Right ventricle myocardium superior (tissue), 1 donor: ENCODE results near the gene MRPL23. TPM values are rescaled to one million over a fixed set of nuclear protein-coding genes. Genes with fewer than 3 reads are reported as not detected.

Experiments used
- ATAC-seq: fragments of 200-7000 bp; cut with Tn5 transposase; one replicate; pipeline ENCODE4 v1.9.1; 2020; ENCODE audit warnings: mild to moderate bottlenecking; ENCODE audit not compliant: poor library complexity
- DNase-seq: peaks from one replicate; pipeline ENCODE4 v3.0.0-alpha.2; 2020
- intact Hi-C: fragments of 100-400 bp; cut with DNase I; formaldehyde crosslinking; loops from one replicate; pipeline ENCODE4 v1.11.2; 2022
- total RNA-seq: library from RNA; stranded (reverse); fragmentation: NEBNext Ultra II Directional; extraction: Animal tissue kit (Norgen Biotek cat#: 25700); gene quantifications from one replicate; pipeline ENCODE4 v1.2.1, GENCODE V29; 2021
- donor health status: DM: no; HTN: yes; CAD: no; lungs with severe emphysema.

The MRPL23 gene
- total RNA-seq, 1 donor from 2014 or later, result 99.3 TPM

DNA sequence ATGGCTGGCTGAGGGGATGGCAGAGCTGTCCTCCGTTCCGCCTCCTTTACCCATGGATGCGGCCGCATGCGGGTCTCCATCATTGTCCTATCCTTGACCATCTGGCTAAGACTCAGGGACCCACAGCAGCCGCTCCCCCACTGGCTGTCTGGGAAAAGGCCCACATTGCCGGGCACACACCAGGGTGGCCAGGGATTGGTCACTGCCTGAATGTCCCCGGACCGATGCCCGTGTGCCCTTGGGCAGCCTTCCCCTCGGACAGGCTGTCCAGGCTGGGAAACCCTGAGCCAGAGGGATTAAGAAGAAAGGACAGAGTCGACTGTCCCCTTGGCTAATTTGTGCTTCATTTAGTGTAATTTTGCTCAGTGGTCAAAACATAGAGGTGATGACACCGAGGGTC is 28.1 kb downstream of the MRPL23 start:
- ATAC-seq, result no peak
- DNase-seq, result no peak
- intact Hi-C loops, result no loop called here

DNA sequence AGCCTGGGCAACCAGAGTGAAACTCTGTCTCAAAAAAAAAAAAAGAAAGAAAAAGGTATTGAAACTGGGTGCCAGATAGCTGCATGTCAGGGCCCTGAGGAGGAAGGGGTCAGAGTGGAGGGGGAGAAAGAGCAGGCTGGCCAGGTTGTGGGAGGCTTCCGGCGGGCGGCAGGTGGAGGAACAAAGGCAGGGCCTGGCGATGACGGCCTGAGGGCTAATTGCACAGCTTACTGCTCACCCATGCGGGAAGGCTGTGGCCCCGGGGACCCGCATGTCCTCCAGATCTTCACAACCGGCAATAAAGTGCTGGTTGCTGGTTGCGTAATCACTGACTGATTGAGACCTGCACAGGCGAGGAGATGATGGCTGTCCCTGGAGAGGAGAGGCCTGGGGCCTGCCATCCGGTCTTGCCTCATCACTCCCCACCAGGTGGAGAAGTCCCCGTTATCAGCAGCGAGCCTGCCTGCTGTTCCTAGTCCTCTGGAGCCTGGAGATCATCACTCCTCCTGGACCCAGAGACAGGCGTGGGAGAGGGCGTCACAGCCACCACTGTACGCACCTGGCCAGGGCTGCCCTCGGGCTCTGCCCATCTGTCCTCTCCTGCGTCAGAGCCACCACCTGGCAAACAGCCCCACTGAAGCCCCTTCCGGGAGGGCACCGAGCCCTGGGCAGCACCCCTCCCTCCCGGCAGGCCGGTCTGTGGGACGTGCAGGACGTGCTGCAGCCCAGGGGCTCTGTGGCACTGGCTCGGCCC is 31.8 kb downstream of the MRPL23 start:
- no peak for DNase-seq
- intact Hi-C loops, result no loop called here
- no peak for ATAC-seq

DNA sequence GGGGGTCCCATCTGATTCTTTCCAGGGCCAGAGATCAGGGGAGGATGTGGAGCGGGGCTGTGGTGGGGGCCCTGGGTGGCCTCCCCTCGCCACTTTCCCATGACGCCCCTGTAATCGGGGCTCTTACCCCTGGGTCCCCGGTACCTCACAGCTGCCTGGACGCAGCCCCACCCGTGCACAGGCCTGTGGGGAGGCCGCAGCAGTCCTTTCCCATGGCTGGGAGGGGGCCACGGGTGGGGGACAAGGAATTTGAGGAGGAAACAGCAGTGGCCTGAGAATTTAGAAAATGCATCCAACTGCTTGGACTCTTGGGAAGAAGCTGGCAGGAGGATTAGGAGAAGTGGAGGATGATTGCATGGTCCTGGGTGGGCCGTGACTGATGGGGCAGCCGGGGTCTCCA is 32.5 kb downstream of the MRPL23 start:
- intact Hi-C loops, result no loop called here
- DNase-seq (no peak), ATAC-seq (no peak)

GRCh38 chr11:1982873-1983600 is 35.9 kb downstream of the MRPL23 start:
- DNase-seq (no peak), ATAC-seq (no peak)
- intact Hi-C loops, result no loop called here

GRCh38 chr11:1983601-1983961 is 36.4 kb downstream of the MRPL23 start:
- intact Hi-C loops, result no loop called here
- ATAC-seq, result no peak
- peak; percentile 24 for DNase-seq

GRCh38 chr11:1987024-1987423 is 39.9 kb downstream of the MRPL23 start:
- ATAC-seq, result no peak
- DNase-seq, result no peak
- intact Hi-C loops, result no loop called here

- ATAC-seq (no peak), DNase-seq (no peak)
- intact Hi-C loops, result no loop called here
These were observed 41.0 kb downstream of the MRPL23 start for GRCh38 chr11:1988174-1988573.

GRCh38 chr11:1988667-1989317 is 41.7 kb downstream of the MRPL23 start:
- intact Hi-C loops, result no loop called here
- DNase-seq, result peak; percentile 17
- ATAC-seq, result no peak

GRCh38 chr11:1989953-1990352 is 42.8 kb downstream of the MRPL23 start:
- ATAC-seq, result no peak
- intact Hi-C loops, result no loop called here
- no peak for DNase-seq

DNA sequence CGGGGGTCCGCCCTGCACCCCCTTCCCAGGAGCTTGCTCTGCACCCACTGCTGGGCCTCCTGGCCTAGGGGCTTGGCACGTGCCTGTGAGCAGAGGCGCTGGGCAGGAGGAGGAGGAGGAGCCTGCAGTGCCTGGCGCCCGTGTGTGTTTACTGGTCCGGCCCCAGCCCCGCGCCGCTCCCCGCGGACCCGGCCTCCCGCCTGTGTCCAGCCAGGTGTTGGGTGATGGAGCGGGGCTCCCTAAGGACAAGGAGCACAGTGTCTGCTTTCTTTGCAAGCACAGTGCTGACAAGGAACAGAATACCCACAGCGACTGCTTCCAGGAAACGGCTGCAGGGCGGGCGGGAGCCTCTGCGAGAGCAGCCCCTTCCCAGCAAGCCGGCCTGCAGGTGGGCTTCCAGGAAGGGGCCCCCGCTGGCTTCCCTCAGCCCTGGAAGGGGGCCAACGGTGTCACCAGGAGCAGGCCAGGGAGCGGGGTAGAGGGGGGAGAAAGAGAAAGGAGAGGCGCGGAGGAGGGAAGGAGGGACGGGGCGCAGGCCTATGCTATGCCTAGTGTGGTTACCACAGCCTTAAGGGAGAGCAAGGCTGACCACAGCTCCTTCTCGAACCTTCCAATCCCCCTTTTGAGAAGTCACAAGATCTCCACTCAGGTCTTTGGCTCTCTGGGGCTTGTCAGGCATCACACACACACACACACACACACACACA is 43.9 kb downstream of the MRPL23 start:
- DNase-seq (no peak), ATAC-seq (peak; percentile 63)
- intact Hi-C loops, result no loop called here

DNA sequence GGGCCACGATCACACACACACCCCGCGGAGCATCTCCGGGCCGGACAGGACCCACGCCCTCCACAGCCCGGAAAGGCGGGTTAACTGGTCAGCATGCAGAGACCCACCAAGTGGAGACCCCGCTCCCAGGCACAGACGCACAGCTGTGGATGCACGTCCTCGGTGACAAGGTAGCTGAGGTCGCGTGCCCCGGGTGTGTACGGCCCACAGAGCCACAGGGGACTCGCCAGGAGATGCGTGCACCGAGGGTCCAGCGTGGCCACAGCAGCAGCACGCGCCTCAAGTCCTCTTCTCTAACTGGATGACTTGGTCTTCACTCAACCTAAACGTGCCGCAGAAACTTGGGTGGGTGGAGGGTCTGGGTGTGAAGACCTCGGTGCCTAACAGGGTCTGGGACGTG is 45.0 kb downstream of the MRPL23 start:
- intact Hi-C loops, result no loop called here
- ATAC-seq, result no peak
- no peak for DNase-seq

- ATAC-seq (no peak), DNase-seq (no peak)
- intact Hi-C loops, result no loop called here
These were observed 47.0 kb downstream of the MRPL23 start for GRCh38 chr11:1994121-1994520.

GRCh38 chr11:1997755-1998154 is 50.6 kb downstream of the MRPL23 start, which contains the start of gene H19:
Gene H19, minus strand, starts transcription at chr11:1997842.
- intact Hi-C loops, result no loop called here
- ATAC-seq, result peak; percentile 72
- no peak for DNase-seq

GRCh38 chr11:1998290-1998689 is 51.2 kb downstream of the MRPL23 start:
- no peak for DNase-seq
- ATAC-seq, result peak; percentile 78
- intact Hi-C loops, result no loop called here

DNA sequence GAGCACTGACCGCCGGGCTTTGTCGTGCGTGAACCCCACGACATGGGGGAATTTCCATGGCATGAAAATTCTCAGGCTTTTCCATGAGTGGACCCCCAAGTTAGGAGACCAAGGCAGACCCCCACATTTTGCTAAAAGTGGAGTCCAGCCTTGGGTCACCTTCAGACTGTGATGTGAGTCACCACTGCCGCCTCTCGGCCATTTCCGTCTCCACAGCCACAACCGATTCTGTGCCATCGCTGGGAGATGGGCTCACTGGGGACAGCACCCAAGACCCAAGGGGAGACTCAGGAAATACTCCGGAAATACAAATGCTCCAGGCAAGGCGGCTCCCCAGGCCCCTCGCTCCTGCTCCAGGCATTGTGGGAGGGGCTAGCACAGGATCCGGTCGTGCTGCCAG is 51.7 kb downstream of the MRPL23 start:
- intact Hi-C loops, result no loop called here
- no peak for DNase-seq
- ATAC-seq, result peak; percentile 39

DNA sequence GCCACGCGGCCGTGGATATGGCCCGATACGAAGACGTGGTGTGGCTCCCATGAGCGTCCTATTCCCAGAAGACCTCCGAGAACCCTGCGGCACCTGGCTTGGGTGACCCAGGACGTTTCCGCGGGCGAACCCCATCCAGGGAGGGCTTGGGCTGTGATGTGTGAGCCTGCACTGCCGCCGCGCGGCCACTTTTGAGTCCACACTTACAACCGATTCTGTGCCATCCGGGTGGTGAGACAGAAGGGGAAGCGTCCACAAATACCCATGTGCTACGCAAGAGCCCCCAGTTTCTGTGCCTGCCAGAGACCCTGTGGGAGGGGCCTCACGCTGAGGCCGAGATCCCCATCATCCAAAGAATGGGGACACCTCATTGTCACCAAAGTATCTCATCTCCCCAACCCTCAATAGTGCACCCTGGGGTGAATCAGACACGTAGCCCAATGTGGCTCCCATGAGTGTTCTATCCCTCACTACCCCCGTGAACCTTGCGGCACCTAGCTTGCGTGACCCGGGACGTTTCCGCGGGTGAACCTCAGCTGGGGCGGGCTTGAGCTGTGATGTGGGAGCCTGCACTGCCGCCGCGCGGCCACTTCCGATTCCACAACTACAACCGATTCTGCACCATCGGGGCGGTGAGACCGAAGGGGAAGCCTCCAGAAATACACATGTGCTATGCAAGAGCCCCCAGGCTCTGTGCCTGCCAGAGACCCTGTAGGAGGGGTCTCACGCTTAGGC is 55.1 kb downstream of the MRPL23 start:
- no peak for DNase-seq
- peak; percentile 54 for ATAC-seq
- intact Hi-C loops, result no loop called here

DNA sequence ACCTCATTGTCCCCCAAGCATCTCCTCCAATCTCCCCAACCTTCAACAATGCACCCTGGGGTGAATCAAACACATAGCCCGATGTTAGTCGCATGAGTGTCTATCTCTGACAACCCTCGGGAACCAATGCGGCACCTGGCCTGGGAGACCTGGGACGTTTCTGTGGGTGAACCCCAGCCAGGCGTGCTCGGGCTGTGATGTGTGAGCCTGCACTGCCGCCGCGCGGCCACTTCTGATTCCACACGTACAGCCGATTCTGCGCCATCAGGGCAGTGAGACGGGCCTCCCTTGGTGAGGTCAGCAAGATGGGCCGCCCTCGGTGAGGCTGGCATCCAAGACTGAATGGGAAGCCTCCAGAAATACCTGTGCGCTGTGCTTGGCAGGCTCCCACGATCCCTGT is 55.7 kb downstream of the MRPL23 start:
- ATAC-seq (peak; percentile 66), DNase-seq (no peak)
- intact Hi-C loops, result no loop called here

GRCh38 chr11:2004466-2004865 is 57.3 kb downstream of the MRPL23 start:
- DNase-seq, result no peak
- ATAC-seq, result no peak
- intact Hi-C loops, result no loop called here
